ENCODE measurements around the gene PTF1A. TPM values are rescaled to one million over a fixed set of nuclear protein-coding genes. Genes with fewer than 3 reads are reported as not detected.

The PTF1A gene
- total and polyA plus RNA-seq, 5 donors: not detected

DNA sequence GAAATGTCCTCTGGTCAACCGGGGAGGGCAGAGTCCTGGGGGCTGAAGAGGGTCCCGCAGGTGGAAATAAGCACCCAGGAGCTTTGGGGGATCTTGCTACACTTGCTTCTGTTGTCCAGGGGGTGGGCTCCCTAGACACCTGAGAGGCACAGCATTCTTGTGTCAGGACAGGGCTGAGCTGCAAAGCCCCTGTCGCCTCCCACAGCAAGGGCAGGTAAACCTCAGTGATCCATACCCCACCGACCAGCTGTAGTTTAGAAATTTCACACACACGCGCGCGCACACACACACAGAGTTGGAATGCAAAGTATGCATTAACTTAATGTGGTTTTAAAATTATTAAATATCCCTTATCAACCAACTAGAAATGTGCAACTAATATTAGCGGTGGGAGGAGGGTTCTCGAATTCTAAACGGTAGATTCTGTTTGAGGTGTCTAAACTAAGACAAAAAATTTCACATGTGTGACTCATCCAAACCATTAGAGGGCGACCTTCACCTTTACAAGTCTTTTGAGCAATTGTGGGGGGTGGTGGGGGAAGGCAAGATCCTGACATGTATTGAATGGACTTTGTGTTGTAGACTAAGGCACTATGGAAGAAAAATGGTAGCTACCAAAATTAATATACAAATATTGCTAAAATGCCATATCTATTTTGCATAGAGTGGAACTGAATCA lies 34.3 kb upstream of the PTF1A start:
- H3K27ac ChIP-seq (ENCODE audit: low read length): no peak overlapping the region
- DNase-seq: no peak
- 46% methylated on average over 12 of the region's 12 CpGs for WGBS
- peak in 1 of 2 donors; percentile 42 for ATAC-seq
- H3K4me3 ChIP-seq (ENCODE audit: low read length): peak overlapping the region; percentile 27
- intact Hi-C loops (cut with DNase I): loop anchor here in 2 of 4 donors (5.0 to 10.0 kb wide), 2 partner anchors 374 to 377 kb away; no protein-coding TSS in a partner anchor
- H3K27me3 ChIP-seq (ENCODE audit: control insufficient read depth, insufficient read depth): no peaks in the 10 kb centered on the region
- no peaks in the 10 kb centered on the region for H3K9me3 ChIP-seq (ENCODE audit: control insufficient read depth, low read length)
- no peaks in the 10 kb centered on the region for H3K4me1 ChIP-seq (ENCODE audit: control insufficient read depth, insufficient read depth, low read length)

DNA sequence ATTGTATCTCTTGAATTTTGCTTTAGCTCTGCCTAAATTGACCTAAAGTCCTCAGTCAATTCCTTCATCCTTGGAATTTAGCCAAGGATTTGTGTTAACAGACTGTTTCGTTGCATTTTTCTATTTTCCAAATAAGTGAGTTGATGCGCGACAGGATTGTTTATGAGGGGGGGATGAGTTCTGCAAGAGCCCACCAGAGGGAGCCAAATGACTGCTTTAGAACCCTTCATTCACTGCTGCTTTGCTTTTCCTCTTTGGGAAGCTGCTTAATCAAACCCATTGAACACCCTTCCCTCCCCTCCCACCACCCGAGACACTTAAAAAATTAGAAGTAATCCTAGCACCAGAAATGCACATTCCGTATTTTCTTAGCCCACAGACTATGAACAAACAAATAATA lies 33.7 kb upstream of the PTF1A start:
- Histone ChIP-seq H3K27me3 (ENCODE audit: control insufficient read depth, insufficient read depth) (no peaks in the 10 kb centered on the region), H3K4me1 (ENCODE audit: control insufficient read depth, insufficient read depth, low read length) (no peaks in the 10 kb centered on the region), H3K9me3 (ENCODE audit: control insufficient read depth, low read length) (no peaks in the 10 kb centered on the region), H3K27ac (ENCODE audit: low read length) (no peak overlapping the region), H3K4me3 (ENCODE audit: low read length) (peak overlapping the region; percentile 27)
- WGBS: 3% methylated on average over 5 of the region's 5 CpGs
- intact Hi-C loops (cut with DNase I): loop anchor here in 2 of 4 donors (5.0 to 10.0 kb wide), 2 partner anchors 374 to 376 kb away; no protein-coding TSS in a partner anchor
- DNase-seq: peak in 1 of 3 donors; percentile 60
- peak; percentile 61 to 71 for ATAC-seq

DNA sequence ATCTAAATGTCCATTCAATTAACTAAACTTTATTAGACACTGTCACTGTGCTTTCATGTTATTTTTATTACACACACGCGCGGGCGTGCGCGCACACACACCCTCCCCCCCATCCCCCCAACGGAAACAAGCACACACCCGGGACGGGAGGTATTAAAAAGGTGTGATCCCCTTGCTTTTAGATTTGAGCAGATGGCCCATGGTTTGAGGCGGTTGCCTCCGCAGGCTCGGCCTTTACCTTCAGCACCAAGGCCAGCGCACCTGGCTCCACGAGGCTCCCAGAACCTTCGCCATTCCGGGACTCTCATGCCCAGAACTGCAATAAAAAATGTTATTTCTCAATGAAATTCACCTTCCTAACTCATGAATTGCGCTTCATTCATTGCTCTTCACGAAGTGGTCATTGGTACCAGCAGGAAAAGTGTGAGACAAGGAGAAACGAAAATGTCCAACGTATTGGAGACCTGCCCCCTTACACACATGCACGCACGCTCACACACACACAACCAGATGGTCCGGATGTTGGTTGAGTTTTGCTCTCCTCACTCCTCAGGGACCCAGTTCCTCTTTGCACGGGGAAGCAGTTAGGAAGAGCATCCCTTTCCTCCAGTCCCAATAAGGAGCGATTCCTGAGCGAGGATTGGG lies 20.8 kb upstream of the PTF1A start:
- Histone ChIP-seq H3K4me1 (ENCODE audit: control insufficient read depth, insufficient read depth, low read length) (no peaks in the 10 kb centered on the region), H3K27ac (ENCODE audit: low read length) (no peak overlapping the region), H3K4me3 (ENCODE audit: low read length) (no peak overlapping the region), H3K9me3 (ENCODE audit: control insufficient read depth, low read length) (no peaks in the 10 kb centered on the region), H3K27me3 (ENCODE audit: control insufficient read depth, insufficient read depth) (peaks cover 7% of the 10 kb centered on the region)
- 9% methylated on average over 26 of the region's 26 CpGs for WGBS
- ATAC-seq (no peak), DNase-seq (no peak)
- intact Hi-C loops (cut with DNase I): no loop called here

DNA sequence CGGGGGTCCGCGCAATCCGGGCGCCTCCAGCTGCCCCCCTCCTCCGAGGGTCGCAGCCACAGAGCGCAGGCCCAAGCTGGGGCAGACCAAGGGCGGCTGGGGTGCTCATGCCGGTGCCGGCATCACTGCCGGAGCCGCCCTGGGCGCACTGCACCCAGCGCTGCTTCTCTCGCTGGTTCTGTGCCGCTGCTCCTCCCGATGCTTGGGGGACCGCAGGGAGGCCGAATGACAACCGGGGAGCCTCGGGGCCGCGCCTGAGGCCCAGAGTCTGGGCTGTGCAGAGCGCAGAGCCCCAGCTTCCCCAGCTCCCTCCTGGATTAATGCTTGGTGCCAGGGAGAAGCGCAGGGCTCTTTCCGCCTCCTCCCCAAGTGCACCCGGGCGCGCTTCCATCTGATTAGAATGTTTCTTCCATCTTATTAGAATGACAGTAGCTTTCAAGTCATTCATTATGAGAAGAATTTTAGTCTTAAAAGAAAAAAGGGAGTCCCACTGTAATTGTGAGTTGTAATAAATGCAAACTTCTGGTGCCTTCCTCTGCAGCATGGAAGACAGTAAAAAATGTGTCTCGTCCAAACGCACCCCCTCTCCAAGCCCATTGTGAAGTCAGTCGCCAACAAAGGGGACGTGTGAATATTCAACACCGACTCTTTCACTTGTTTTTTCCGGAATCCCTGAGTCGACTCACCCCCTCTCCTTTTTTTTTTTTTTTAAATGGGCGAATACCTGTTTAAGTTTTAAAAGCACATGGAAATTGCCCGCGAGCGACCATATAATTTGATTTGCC lies 19.5 kb upstream of the PTF1A start:
- no peak overlapping the region for H3K4me3 ChIP-seq (ENCODE audit: low read length)
- no peaks in the 10 kb centered on the region for H3K4me1 ChIP-seq (ENCODE audit: control insufficient read depth, insufficient read depth, low read length)
- no peak for ATAC-seq
- no peak for DNase-seq
- 2% methylated on average over 41 of the region's 41 CpGs for WGBS
- peaks cover 7% of the 10 kb centered on the region for H3K27me3 ChIP-seq (ENCODE audit: control insufficient read depth, insufficient read depth)
- intact Hi-C loops (cut with DNase I): no loop called here
- no peak overlapping the region for H3K27ac ChIP-seq (ENCODE audit: low read length)
- no peaks in the 10 kb centered on the region for H3K9me3 ChIP-seq (ENCODE audit: control insufficient read depth, low read length)

DNA sequence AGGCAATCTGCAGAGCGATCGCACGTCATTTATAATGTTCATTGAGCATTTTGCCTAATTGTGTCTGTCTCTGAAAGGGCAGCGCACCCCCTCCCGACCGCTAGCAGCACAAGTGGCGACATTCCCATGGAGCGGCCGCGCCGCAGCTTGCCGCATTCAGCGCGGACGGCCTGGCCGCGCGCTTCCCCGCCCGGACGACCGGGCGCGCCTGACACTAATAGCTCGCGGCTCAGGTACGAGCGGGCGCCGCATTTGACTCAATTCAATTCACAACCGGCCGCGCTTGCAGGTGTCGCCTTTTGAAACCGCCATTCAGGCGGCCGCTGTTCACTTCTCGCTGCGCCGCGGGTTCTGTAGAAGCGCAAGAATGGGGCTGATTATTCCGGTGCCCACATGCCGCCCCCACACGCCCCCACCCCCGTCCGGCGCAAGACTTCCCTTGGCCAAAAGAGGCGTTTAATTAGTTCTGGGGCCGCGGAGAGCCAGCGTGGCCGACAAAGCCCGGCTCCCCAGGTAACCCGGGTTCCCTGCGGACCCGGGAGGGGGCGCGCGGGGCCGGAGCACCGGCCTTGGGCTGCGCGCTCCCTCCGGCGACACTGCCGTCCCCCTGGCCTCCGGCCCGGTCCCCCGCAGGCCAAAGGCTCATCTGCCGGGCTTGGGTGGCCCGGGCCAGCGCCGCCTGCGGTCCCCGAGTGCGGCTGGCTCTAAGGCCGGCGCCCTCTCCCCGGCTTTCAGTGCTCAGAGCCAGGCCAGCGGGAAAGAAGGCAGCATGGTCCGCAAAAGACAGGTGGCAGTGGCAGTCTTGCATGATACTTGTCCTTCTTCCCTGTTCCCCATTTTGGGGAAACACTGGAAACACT lies 18.7 kb upstream of the PTF1A start:
- peak in 1 of 2 donors; percentile 31 for ATAC-seq
- WGBS: 1% methylated on average over 82 of the region's 82 CpGs
- no peak overlapping the region for H3K27ac ChIP-seq (ENCODE audit: low read length)
- H3K27me3 ChIP-seq (ENCODE audit: control insufficient read depth, insufficient read depth): peaks cover 7% of the 10 kb centered on the region
- H3K4me3 ChIP-seq (ENCODE audit: low read length): peak overlapping the region; percentile 19
- H3K9me3 ChIP-seq (ENCODE audit: control insufficient read depth, low read length): no peaks in the 10 kb centered on the region
- H3K4me1 ChIP-seq (ENCODE audit: control insufficient read depth, insufficient read depth, low read length): no peaks in the 10 kb centered on the region
- intact Hi-C loops (cut with DNase I): no loop called here
- no peak for DNase-seq

DNA sequence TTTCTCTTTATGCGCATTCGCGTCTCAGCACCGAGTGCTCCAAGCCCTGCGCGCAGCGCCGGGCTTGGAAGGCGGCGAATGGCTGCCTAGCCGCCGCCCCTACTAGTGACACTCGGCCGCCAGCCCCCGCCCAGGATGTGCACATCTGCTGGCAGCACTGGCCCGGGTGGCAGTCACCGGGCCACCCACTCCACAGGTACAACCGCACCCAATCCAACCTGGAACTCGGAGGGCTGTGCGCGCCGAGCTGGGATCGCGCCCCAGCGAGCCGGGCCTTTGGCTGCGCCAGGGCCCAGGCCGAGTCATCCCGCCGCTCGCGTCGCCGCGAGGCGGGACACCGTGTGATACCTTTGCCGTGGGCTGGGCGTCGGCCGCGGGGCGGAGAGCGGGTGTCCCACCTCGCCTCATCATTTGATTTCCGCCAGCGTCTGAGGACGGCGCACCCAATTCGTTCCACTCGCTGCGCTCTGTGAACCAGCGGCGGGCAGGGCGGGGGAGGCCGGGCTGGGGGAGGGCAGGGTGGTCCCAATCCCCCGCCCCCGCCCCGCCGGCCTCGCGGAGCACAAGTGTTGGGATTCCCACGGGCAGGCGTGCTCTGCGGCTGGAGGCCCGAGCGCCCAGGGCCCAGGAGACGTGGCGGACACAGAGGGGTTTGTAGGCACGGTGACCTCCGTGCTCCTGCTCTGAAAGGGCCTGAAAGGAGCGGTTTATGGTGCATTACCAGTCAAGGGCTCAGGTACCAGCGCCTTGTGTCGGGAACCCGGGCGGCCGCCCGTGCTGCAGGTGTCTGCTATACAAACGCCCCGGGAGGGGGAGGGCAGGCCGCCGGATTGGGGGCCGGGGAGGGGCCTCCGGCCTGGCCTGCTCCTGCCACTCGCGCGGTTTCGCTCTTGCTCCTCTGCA lies 17.8 kb upstream of the PTF1A start:
- H3K27me3 ChIP-seq (ENCODE audit: control insufficient read depth, insufficient read depth): peaks cover 3% of the 10 kb centered on the region
- WGBS: 2% methylated on average over 88 of the region's 88 CpGs
- peak overlapping the region; percentile 19 for H3K4me3 ChIP-seq (ENCODE audit: low read length)
- ATAC-seq (no peak), DNase-seq (no peak)
- H3K4me1 ChIP-seq (ENCODE audit: control insufficient read depth, insufficient read depth, low read length): no peaks in the 10 kb centered on the region
- H3K27ac ChIP-seq (ENCODE audit: low read length): no peak overlapping the region
- no peaks in the 10 kb centered on the region for H3K9me3 ChIP-seq (ENCODE audit: control insufficient read depth, low read length)
- intact Hi-C loops (cut with DNase I): no loop called here

DNA sequence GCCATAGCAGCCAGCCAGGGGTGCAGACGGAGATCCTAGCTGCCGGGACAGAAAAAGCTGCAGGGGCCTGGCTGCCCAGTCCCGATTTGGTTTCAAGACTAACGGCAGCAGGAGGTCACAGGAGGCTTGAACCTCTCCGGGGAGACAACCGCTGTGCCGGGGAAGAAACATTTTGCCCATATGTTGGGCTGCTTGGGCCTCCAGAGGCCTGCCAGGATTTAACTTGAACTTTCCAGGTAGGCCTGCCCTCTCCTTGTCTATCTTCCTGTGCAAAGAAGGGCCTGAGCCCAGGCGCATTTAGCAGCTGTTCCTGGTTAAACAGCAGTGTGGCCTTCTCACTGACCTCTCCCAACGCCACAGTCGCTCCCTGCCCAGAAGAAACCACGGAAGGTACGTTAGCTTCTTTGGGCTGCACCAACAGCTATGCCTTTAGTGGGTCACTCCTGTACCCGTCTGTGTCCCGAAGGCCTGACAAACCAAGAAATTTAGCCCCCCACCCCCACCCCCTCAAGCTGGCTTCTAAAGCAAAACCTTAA lies 17.1 kb upstream of the PTF1A start:
- H3K27me3 ChIP-seq (ENCODE audit: control insufficient read depth, insufficient read depth): peaks cover 3% of the 10 kb centered on the region
- 15% methylated on average over 14 of the region's 14 CpGs for WGBS
- no peak for ATAC-seq
- no peaks in the 10 kb centered on the region for H3K9me3 ChIP-seq (ENCODE audit: control insufficient read depth, low read length)
- no peak overlapping the region for H3K27ac ChIP-seq (ENCODE audit: low read length)
- H3K4me3 ChIP-seq (ENCODE audit: low read length): no peak overlapping the region
- H3K4me1 ChIP-seq (ENCODE audit: control insufficient read depth, insufficient read depth, low read length): no peaks in the 10 kb centered on the region
- intact Hi-C loops (cut with DNase I): no loop called here
- no peak for DNase-seq

DNA sequence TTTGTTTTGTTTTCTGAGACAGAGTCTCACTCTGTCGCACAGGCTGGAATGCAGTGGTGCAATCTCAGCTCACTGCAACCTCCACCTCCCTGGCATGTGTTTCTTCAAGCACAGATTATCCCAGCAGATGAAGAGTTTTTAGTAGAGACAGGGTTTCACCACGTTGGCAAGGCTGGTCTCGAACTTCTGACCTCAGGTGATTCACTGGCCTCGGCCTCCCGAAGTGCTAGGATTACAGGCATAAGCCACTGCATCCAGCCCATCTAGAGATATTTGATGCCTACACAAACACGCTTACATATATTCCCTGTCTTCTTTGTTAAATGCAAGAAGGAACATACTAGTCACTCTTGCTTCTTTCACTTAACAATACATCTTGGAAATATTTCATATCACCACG lies 5.9 kb upstream of the PTF1A start:
- H3K27me3 ChIP-seq (ENCODE audit: control insufficient read depth, insufficient read depth): peaks cover 8% of the 10 kb centered on the region
- ATAC-seq (no peak), DNase-seq (no peak)
- no peak overlapping the region for H3K27ac ChIP-seq (ENCODE audit: low read length)
- H3K4me1 ChIP-seq (ENCODE audit: control insufficient read depth, insufficient read depth, low read length): no peaks in the 10 kb centered on the region
- H3K4me3 ChIP-seq (ENCODE audit: low read length): no peak overlapping the region
- WGBS: 51% methylated on average over 7 of the region's 7 CpGs
- intact Hi-C loops (cut with DNase I): no loop called here
- no peaks in the 10 kb centered on the region for H3K9me3 ChIP-seq (ENCODE audit: control insufficient read depth, low read length)

DNA sequence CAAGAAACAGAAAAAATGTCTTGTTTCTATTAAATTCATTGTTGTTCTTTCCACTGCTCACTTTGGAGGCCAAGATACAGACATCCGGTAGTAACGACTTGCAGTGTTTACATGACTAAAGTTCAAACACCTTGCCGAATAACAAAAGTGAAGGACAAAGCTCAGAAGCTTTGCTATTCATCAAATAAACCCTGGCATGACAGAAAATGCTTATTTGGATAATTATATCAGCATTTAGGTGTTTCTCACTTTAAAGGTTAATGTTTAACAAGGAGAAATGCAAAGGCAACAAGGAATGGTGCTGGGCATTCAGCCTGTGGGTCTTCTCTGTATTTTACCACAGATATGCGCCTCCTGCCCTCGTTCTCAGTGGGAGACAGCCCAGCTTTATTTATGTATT lies 5.4 kb upstream of the PTF1A start:
- no peak overlapping the region for H3K4me3 ChIP-seq (ENCODE audit: low read length)
- no peak for DNase-seq
- intact Hi-C loops (cut with DNase I): no loop called here
- no peaks in the 10 kb centered on the region for H3K9me3 ChIP-seq (ENCODE audit: control insufficient read depth, low read length)
- 23% methylated on average over 5 of the region's 5 CpGs for WGBS
- no peak overlapping the region for H3K27ac ChIP-seq (ENCODE audit: low read length)
- H3K27me3 ChIP-seq (ENCODE audit: control insufficient read depth, insufficient read depth): peaks cover 8% of the 10 kb centered on the region
- no peaks in the 10 kb centered on the region for H3K4me1 ChIP-seq (ENCODE audit: control insufficient read depth, insufficient read depth, low read length)
- no peak for ATAC-seq

DNA sequence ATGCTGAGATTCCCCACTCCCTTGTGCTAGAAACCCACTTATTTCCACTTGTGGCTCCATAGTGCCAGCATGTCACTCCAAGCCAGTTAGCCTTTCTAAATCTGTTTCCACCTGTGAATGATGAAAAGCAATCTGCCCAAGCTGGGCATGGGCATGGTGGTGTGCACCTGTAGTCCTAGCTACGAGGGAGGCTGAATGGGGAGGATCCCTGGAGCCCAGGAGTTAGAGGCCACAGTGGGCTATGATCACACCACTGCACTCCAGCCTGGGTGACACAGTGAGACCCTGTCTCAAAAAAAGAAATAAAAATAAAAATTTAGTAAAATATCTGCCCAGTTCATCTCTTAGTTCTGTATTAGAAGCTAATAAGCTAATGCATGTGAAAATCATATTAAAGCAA lies 5.0 kb upstream of the PTF1A start:
- 79% methylated on average over 1 of the region's 1 CpG for WGBS
- Histone ChIP-seq H3K9me3 (ENCODE audit: control insufficient read depth, low read length) (no peaks in the 10 kb centered on the region), H3K4me3 (ENCODE audit: low read length) (no peak overlapping the region), H3K27me3 (ENCODE audit: control insufficient read depth, insufficient read depth) (peaks cover 8% of the 10 kb centered on the region), H3K27ac (ENCODE audit: low read length) (no peak overlapping the region), H3K4me1 (ENCODE audit: control insufficient read depth, insufficient read depth, low read length) (no peaks in the 10 kb centered on the region)
- no peak for DNase-seq
- no peak for ATAC-seq
- intact Hi-C loops (cut with DNase I): no loop called here
